Measurements from ENCODE around the gene CDH4.

- no peak for TF ChIP-seq CTCF (IDR thresholded peaks at IDR 0.05)
- TF ChIP-seq ZFX (IDR thresholded peaks at IDR 0.05; ENCODE audit: borderline replicate concordance) = no peak
Observed at GRCh38 chr20:61701401-61701800, 449.3 kb downstream of the CDH4 start.
